ENCODE data around the gene NTNG1. TPM values are rescaled to one million over a fixed set of nuclear protein-coding genes. Genes with fewer than 3 reads are reported as not detected.

NTNG1 gene
- total and polyA plus RNA-seq, 10 of the 15 experiments (the other 5 are each of a cell fraction or from before 2014, with no cell fraction given): 0.18 to 2.3 (median 1.1) TPM; not detected in 1

- TF ChIP-seq, protein P1, sequence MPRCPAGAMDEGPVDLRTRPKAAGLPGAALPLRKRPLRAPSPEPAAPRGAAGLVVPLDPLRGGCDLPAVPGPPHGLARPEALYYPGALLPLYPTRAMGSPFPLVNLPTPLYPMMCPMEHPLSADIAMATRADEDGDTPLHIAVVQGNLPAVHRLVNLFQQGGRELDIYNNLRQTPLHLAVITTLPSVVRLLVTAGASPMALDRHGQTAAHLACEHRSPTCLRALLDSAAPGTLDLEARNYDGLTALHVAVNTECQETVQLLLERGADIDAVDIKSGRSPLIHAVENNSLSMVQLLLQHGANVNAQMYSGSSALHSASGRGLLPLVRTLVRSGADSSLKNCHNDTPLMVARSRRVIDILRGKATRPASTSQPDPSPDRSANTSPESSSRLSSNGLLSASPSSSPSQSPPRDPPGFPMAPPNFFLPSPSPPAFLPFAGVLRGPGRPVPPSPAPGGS (IDR thresholded peaks at IDR 0.05; ENCODE audit: borderline replicate concordance, insufficient read depth, low read depth, low read length, poor library complexity, severe bottlenecking): no peak
- TF ChIP-seq RUNX3 (IDR thresholded peaks at IDR 0.05; ENCODE audit: low read length) (no peak), BCLAF1 (IDR thresholded peaks at IDR 0.05) (no peak), ATF2 (IDR thresholded peaks at IDR 0.05; ENCODE audit: low read length) (no peak)
- TF ChIP-seq, protein P2, sequence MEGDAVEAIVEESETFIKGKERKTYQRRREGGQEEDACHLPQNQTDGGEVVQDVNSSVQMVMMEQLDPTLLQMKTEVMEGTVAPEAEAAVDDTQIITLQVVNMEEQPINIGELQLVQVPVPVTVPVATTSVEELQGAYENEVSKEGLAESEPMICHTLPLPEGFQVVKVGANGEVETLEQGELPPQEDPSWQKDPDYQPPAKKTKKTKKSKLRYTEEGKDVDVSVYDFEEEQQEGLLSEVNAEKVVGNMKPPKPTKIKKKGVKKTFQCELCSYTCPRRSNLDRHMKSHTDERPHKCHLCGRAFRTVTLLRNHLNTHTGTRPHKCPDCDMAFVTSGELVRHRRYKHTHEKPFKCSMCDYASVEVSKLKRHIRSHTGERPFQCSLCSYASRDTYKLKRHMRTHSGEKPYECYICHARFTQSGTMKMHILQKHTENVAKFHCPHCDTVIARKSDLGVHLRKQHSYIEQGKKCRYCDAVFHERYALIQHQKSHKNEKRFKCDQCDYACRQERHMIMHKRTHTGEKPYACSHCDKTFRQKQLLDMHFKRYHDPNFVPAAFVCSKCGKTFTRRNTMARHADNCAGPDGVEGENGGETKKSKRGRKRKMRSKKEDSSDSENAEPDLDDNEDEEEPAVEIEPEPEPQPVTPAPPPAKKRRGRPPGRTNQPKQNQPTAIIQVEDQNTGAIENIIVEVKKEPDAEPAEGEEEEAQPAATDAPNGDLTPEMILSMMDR (IDR thresholded peaks at IDR 0.05 in 2 of 3, conservative IDR thresholded peaks at IDR 0.05 in 1 of 3; ENCODE audit: control insufficient read depth in 2 of 3, extremely low read depth in 1 of 3, insufficient read depth in 1 of 3, low read depth in 3 of 3, low read length in 3 of 3): no peak
These were observed 374.0 kb downstream of the NTNG1 start (continued) for GRCh38 chr1:107514841-107515240.
